Lung (tissue), 12 donors: Measurements from ENCODE around the gene POMGNT2. TPM values are rescaled to one million over a fixed set of nuclear protein-coding genes. Genes with fewer than 3 reads are reported as not detected.

Source experiments
- ATAC-seq: fragments of 200-7000 bp; cut with Tn5 transposase; one replicate; pipeline ENCODE4 v1.9.1; 2020; ENCODE audit warnings: moderate number of reproducible peaks; ENCODE audit not compliant: insufficient read depth, low FRiP score
- DNase-seq, 3 donors: peaks; one replicate each; pipeline ENCODE4 v3.0.0-alpha.2; 2013 to 2017
- H3K27ac ChIP-seq, 2 donors: one replicate each; pipeline ENCODE4 v1.5.1; 2013; ENCODE audit warnings: mild to moderate bottlenecking in 2 of 2, moderate library complexity in 2 of 2, control low read depth in 1 of 2, inconsistent platforms in 1 of 2, low read depth in 1 of 2, low read length in 1 of 2
- H3K27me3 ChIP-seq, 3 donors: one replicate each; pipeline ENCODE4 v1.5.1; 2013; ENCODE audit warnings: low read length in 2 of 3; ENCODE audit not compliant: control insufficient read depth in 3 of 3, insufficient read depth in 3 of 3
- H3K36me3 ChIP-seq, 4 donors: one replicate each; pipeline ENCODE4 v1.5.1; 2013; ENCODE audit warnings: low read length in 4 of 4, mild to moderate bottlenecking in 1 of 4, moderate library complexity in 1 of 4; ENCODE audit not compliant: control insufficient read depth in 4 of 4, insufficient read depth in 4 of 4
- H3K4me1 ChIP-seq, 5 donors: one replicate each; pipeline ENCODE4 v1.5.1; 2013; ENCODE audit warnings: low read length in 5 of 5, mild to moderate bottlenecking in 2 of 5, moderate library complexity in 1 of 5; ENCODE audit not compliant: control insufficient read depth in 5 of 5, insufficient read depth in 5 of 5
- H3K4me3 ChIP-seq: one replicate; pipeline ENCODE4 v1.5.1; 2013; ENCODE audit warnings: mild to moderate bottlenecking, control low read depth, moderate library complexity
- H3K9ac ChIP-seq, 2 donors: one replicate each; pipeline ENCODE4 v1.5.1; 2013; ENCODE audit warnings: low read length in 2 of 2, control low read depth in 1 of 2; ENCODE audit not compliant: insufficient read depth in 1 of 2
- H3K9me3 ChIP-seq, 4 donors: one replicate each; pipeline ENCODE4 v1.5.1; 2013; ENCODE audit warnings: low read length in 3 of 4, mild to moderate bottlenecking in 1 of 4, moderate library complexity in 1 of 4; ENCODE audit not compliant: control insufficient read depth in 4 of 4, insufficient read depth in 3 of 4
- whole genome bisulfite sequencing, 2 donors: extraction: QIAGEN DNeasy Blood & Tissue Kit; methylation state at CpG; one replicate each; pipeline ENCODE4 v1.1.7; 2013; 5-methylcytosine and 5-hydroxymethylcytosine counted together
- polyA plus RNA-seq, 2 donors: library from polyadenylated mRNA; stranded (reverse); fragments of 200-250 nt; gene quantifications; one replicate each; pipeline ENCODE4 v1.2.1, GENCODE V29; 2013
- total RNA-seq, 2 donors: library from RNA; depleted of rRNA in 1 of 2; stranded (reverse); fragments of >200 nt in 1 of 2; gene quantifications; one replicate each; pipeline ENCODE4 v1.2.1, GENCODE V29; 2014 to 2021
- TF ChIP-seq, protein P1 (sequence below): IDR thresholded peaks from 2 replicates; pipeline ENCODE4 v1.5.1; 2012; ENCODE audit warnings: mild to moderate bottlenecking; ENCODE audit errors: control extremely low read depth, extremely low read depth
- donor health status: control.
- donor health status: control.
- donor health status: Bipolar disorder and iron deficiency.
- donor health status: healthy.
- donor health status: DM: yes; HTN: yes; CAD: no.

The POMGNT2 gene
- total and polyA plus RNA-seq, 4 donors, result 5.8 to 15.7 (median 13.1) TPM

GRCh38 chr3:43036621-43037423 lies 69.1 kb downstream of the POMGNT2 start:
- no peak overlapping the region for H3K27ac ChIP-seq
- H3K27me3 ChIP-seq, result no peaks in the 10 kb centered on the region
- peaks cover 0 to 2% (median 0%) of the 10 kb centered on the region in 5 donors for H3K4me1 ChIP-seq
- ATAC-seq (no peak), DNase-seq (no peak)
- H3K36me3 ChIP-seq, result no peaks in the 10 kb centered on the region
- H3K4me3 ChIP-seq, result no peak overlapping the region
- TF ChIP-seq, protein P1, sequence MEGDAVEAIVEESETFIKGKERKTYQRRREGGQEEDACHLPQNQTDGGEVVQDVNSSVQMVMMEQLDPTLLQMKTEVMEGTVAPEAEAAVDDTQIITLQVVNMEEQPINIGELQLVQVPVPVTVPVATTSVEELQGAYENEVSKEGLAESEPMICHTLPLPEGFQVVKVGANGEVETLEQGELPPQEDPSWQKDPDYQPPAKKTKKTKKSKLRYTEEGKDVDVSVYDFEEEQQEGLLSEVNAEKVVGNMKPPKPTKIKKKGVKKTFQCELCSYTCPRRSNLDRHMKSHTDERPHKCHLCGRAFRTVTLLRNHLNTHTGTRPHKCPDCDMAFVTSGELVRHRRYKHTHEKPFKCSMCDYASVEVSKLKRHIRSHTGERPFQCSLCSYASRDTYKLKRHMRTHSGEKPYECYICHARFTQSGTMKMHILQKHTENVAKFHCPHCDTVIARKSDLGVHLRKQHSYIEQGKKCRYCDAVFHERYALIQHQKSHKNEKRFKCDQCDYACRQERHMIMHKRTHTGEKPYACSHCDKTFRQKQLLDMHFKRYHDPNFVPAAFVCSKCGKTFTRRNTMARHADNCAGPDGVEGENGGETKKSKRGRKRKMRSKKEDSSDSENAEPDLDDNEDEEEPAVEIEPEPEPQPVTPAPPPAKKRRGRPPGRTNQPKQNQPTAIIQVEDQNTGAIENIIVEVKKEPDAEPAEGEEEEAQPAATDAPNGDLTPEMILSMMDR, result no peak
- WGBS, 2 donors, result 86 to 91% methylated on average over 9 of the region's 9 CpGs
- H3K9me3 ChIP-seq, result no peaks in the 10 kb centered on the region
- no peak overlapping the region for H3K9ac ChIP-seq

GRCh38 chr3:43035801-43036365 lies 70.0 kb downstream of the POMGNT2 start:
- H3K36me3 ChIP-seq, result no peaks in the 10 kb centered on the region
- no peak overlapping the region for H3K9ac ChIP-seq
- ATAC-seq (no peak), DNase-seq (no peak)
- H3K27me3 ChIP-seq, result no peaks in the 10 kb centered on the region
- H3K9me3 ChIP-seq, result no peaks in the 10 kb centered on the region
- TF ChIP-seq, protein P1, result no peak
- peaks cover 0 to 10% (median 0%) of the 10 kb centered on the region in 5 donors for H3K4me1 ChIP-seq
- WGBS, 2 donors, result 89 to 94% methylated on average over 5 of the region's 5 CpGs
- no peak overlapping the region for H3K27ac ChIP-seq
- no peak overlapping the region for H3K4me3 ChIP-seq

DNA sequence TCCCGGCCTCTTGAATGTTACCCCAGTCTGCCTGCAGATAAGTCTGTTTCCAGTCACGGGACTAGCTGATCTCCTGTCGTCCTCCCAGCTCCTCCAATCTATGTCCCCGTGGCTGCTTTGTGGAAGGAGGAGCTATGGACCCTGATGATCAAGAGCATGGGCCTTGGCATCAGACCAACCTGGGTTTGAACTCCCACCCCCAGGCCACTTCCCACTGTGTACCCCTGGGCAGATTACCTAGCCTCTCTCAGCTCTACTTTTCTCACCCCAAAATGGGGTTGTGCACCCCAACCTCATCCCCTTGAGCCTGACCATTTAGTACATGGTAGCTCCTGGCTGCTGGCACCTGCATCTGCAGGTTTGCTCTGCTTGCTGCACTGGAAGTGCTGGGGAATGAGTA lies 71.0 kb downstream of the POMGNT2 start:
- 95% methylated on average over 4 of the region's 4 CpGs for WGBS, 2 donors
- TF ChIP-seq, protein P1, result no peak
- Histone ChIP-seq H3K27me3 (no peaks in the 10 kb centered on the region), H3K9ac (no peak overlapping the region), H3K4me1 (peaks cover 0 to 10% (median 0%) of the 10 kb centered on the region in 5 donors), H3K36me3 (no peaks in the 10 kb centered on the region), H3K4me3 (no peak overlapping the region), H3K9me3 (no peaks in the 10 kb centered on the region), H3K27ac (no peak overlapping the region)
- DNase-seq, result no peak
- ATAC-seq, result no peak
